GM23338 (cell line): ENCODE measurements around the gene ZMYND19. TPM values are rescaled to one million over a fixed set of nuclear protein-coding genes. Genes with fewer than 3 reads are reported as not detected.

Source experiments
- ATAC-seq: fragments of 200-7000 bp; cut with Tn5 transposase; 3 replicates; pipeline ENCODE4 v1.9.1; 2020
- DNase-seq: peaks from one replicate; pipeline ENCODE4 v3.0.0-alpha.2; 2015; ENCODE audit warnings: low spot score
- H2AFZ ChIP-seq: fragments of 200-600 bp; sonication (generic); 2 replicates; pipeline ENCODE4 v1.8.0; 2016; ENCODE audit warnings: antibody characterized with exemption, mild to moderate bottlenecking, moderate library complexity
- H3F3A ChIP-seq: fragments of 200-600 bp; sonication (generic); replicated peaks from 2 replicates; pipeline ENCODE4 v1.8.0; 2017; ENCODE audit warnings: antibody characterized with exemption, mixed run types, low read depth
- H3K27ac ChIP-seq: fragments of 200-600 bp; sonication (generic); 2 replicates; pipeline ENCODE4 v1.6.1; 2016; ENCODE audit warnings: low read depth
- H3K27me3 ChIP-seq: fragments of 200-600 bp; sonication (generic); 2 replicates; pipeline ENCODE4 v1.8.0; 2016; ENCODE audit warnings: mild to moderate bottlenecking, mixed run types, moderate library complexity; ENCODE audit not compliant: insufficient read depth
- H3K36me3 ChIP-seq: fragments of 200-600 bp; sonication (generic); 2 replicates; pipeline ENCODE4 v1.8.0; 2016; ENCODE audit warnings: mild to moderate bottlenecking; ENCODE audit not compliant: insufficient read depth
- H3K4me1 ChIP-seq: fragments of 200-600 bp; sonication (generic); 2 replicates; pipeline ENCODE4 v1.8.0; 2016; ENCODE audit warnings: mild to moderate bottlenecking, moderate library complexity; ENCODE audit not compliant: insufficient read depth
- H3K4me2 ChIP-seq: fragments of 200-600 bp; sonication (generic); 2 replicates; pipeline ENCODE4 v1.7.1; 2017; ENCODE audit warnings: mixed run types
- H3K4me3 ChIP-seq: fragments of 200-600 bp; sonication (generic); 2 replicates; pipeline ENCODE4 v1.6.1; 2016; ENCODE audit warnings: mixed run types
- H3K79me2 ChIP-seq: fragments of 200-600 bp; sonication (generic); replicated peaks from 2 replicates; pipeline ENCODE4 v1.8.0; 2017; ENCODE audit warnings: mild to moderate bottlenecking; ENCODE audit not compliant: insufficient read depth
- H3K9me2 ChIP-seq: fragments of 200-600 bp; sonication (generic); 2 replicates; pipeline ENCODE4 v1.8.0; 2017; ENCODE audit not compliant: insufficient read depth
- H4K20me1 ChIP-seq: fragments of 200-600 bp; sonication (generic); replicated peaks from 2 replicates; pipeline ENCODE4 v1.8.0; 2017; ENCODE audit warnings: mild to moderate bottlenecking; ENCODE audit not compliant: insufficient read depth
- H3K27ac Mint-ChIP-seq: 2 replicates; pipeline ENCODE4 v1.8.0; 2020; ENCODE audit warnings: inconsistent platforms, mild to moderate bottlenecking, moderate library complexity, mixed read lengths
- H3K27me3 Mint-ChIP-seq: 3 replicates; pipeline ENCODE4 v1.8.0; 2022; ENCODE audit warnings: low read depth, mild to moderate bottlenecking, moderate library complexity, mixed read lengths, inconsistent platforms; ENCODE audit not compliant: insufficient read depth, poor library complexity
- H3K36me3 Mint-ChIP-seq: 3 replicates; pipeline ENCODE4 v1.8.0; 2021; ENCODE audit warnings: low read depth, mild to moderate bottlenecking, inconsistent platforms, moderate library complexity, mixed read lengths
- H3K4me1 Mint-ChIP-seq: 3 replicates; pipeline ENCODE4 v1.8.0; 2020; ENCODE audit warnings: mild to moderate bottlenecking, inconsistent platforms, mixed read lengths
- H3K4me3 Mint-ChIP-seq: 3 replicates; pipeline ENCODE4 v1.8.0; 2021; ENCODE audit warnings: moderate library complexity, mild to moderate bottlenecking, inconsistent platforms, mixed read lengths
- H3K9me3 Mint-ChIP-seq: 3 replicates; pipeline ENCODE4 v1.8.0; 2020; ENCODE audit warnings: moderate library complexity, mild to moderate bottlenecking, inconsistent platforms, mixed read lengths
- CREB1 ChIP-seq: fragments of 250-450 bp; sonication (Bioruptor Pico); IDR thresholded peaks from 2 replicates; pipeline ENCODE4 v1.5.0; 2020; ENCODE audit warnings: low read depth, mild to moderate bottlenecking, moderate library complexity
- CTCF ChIP-seq, 2 experiments: fragments of 200-600 bp in 1 of 2; sonication (generic) in 1 of 2; conservative IDR thresholded peaks; 2 replicates each; pipeline versions ENCODE4 v1.5.1 to v1.6.1; 2016 to 2017; ENCODE audit warnings: antibody characterized with exemption in 2 of 2, low read depth in 2 of 2, mild to moderate bottlenecking in 2 of 2, moderate library complexity in 1 of 2
- ETS1 ChIP-seq: IDR thresholded peaks from 2 replicates; pipeline ENCODE4 v1.6.1; 2016; ENCODE audit warnings: antibody characterized with exemption
- EZH2 ChIP-seq: fragments of 200-600 bp; sonication (generic); IDR thresholded peaks from one replicate; pipeline ENCODE4 v1.8.0; 2017; ENCODE audit warnings: antibody characterized with exemption, mild to moderate bottlenecking, low read depth; ENCODE audit not compliant: unreplicated experiment
- EZH2phosphoT487 ChIP-seq: fragments of 200-600 bp; sonication (generic); IDR thresholded peaks from one replicate; pipeline ENCODE4 v1.8.1; 2018; ENCODE audit warnings: antibody characterized with exemption; ENCODE audit not compliant: unreplicated experiment
- JUNB ChIP-seq: IDR thresholded peaks from one replicate; pipeline ENCODE4 v1.6.1; 2016; ENCODE audit warnings: antibody characterized with exemption; ENCODE audit not compliant: unreplicated experiment
- NANOG ChIP-seq: IDR thresholded peaks from 2 replicates; pipeline ENCODE4 v1.6.1; 2016; ENCODE audit warnings: antibody characterized with exemption, borderline replicate concordance
- POLR2AphosphoS5 ChIP-seq: IDR thresholded peaks from 2 replicates; pipeline ENCODE4 v1.6.1; 2016; ENCODE audit warnings: antibody characterized with exemption, low read depth
- REST ChIP-seq: IDR thresholded peaks from one replicate; pipeline ENCODE4 v1.6.1; 2018; ENCODE audit warnings: antibody characterized with exemption; ENCODE audit not compliant: unreplicated experiment
- STAT1 ChIP-seq: IDR thresholded peaks from one replicate; pipeline ENCODE4 v1.6.1; 2016; ENCODE audit warnings: antibody characterized with exemption; ENCODE audit not compliant: unreplicated experiment
- ZNF114 ChIP-seq: fragments of 250-450 bp; sonication (Bioruptor Pico); IDR thresholded peaks from 2 replicates; pipeline ENCODE4 v1.5.0; 2020; ENCODE audit warnings: mild to moderate bottlenecking, moderate library complexity
- ZNF331 ChIP-seq: fragments of 250-450 bp; sonication (Bioruptor Pico); IDR thresholded peaks from 2 replicates; pipeline ENCODE4 v1.5.0; 2020; ENCODE audit warnings: low read depth, mild to moderate bottlenecking, moderate library complexity
- ZNF462 ChIP-seq: fragments of 250-450 bp; sonication (Bioruptor Pico); IDR thresholded peaks from 2 replicates; pipeline ENCODE4 v1.5.0; 2020; ENCODE audit warnings: mild to moderate bottlenecking, moderate library complexity
- polyA plus RNA-seq: library from polyadenylated mRNA; unstranded; fragments of >200 nt; fragmentation: Nextera tagmentation; extraction: Ambion mirVana; gene quantifications from 2 replicates; pipeline ENCODE4 v1.2.1, GENCODE V29; 2016
- total RNA-seq: library from RNA; depleted of rRNA; stranded (reverse); fragments of >200 nt; shearing (Covaris generic); gene quantifications from 2 replicates; pipeline ENCODE4 v1.2.3, GENCODE V29; 2014

ZMYND19 gene
- total and polyA plus RNA-seq, 2 experiments from 2014 or later: 25.8 to 58.5 TPM

- Histone ChIP-seq H3K9me2 (no peaks in the 10 kb centered on the region), H3K4me1 (peaks cover 3% of the 10 kb centered on the region; the same call in 1 of the 2 replicates), H3F3A (no peaks in the 10 kb centered on the region; the same call in 1 of the 2 replicates), H3K27ac (0 out of 2 replicates have a peak overlapping the region, but pooled peaks have one; percentile 39), H3K36me3 (no peaks in the 10 kb centered on the region), H4K20me1 (peaks cover 78% of the 10 kb centered on the region), H3K4me3 (no peak overlapping the region), H3K4me2 (no peak overlapping the region), H3K79me2 (peaks cover 100% of the 10 kb centered on the region), H2AFZ (no peak overlapping the region), H3K27me3 (no peaks in the 10 kb centered on the region)
- DNase-seq (no peak), ATAC-seq (no peak)
- Mint-ChIP-seq H3K27me3 (peaks cover 3% of the 10 kb centered on the region), H3K27ac (no peak overlapping the region), H3K4me3 (no peak overlapping the region), H3K9me3 (no peaks in the 10 kb centered on the region), H3K36me3 (peaks cover 7% of the 10 kb centered on the region), H3K4me1 (peaks cover 12% of the 10 kb centered on the region)
- no peak for TF ChIP-seq POLR2AphosphoS5
- TF ChIP-seq REST: no peak
- no peak for TF ChIP-seq ETS1
- TF ChIP-seq ZNF331 (CRISPR knock-in tag): no peak
- no peak for TF ChIP-seq CTCF (conservative IDR thresholded peaks at IDR 0.05; ENCODE audit: low read depth in 2 of 2)
- TF ChIP-seq ZNF114 (CRISPR knock-in tag): no peak
- no peak for TF ChIP-seq EZH2
- no peak for TF ChIP-seq JUNB
- TF ChIP-seq CREB1 (CRISPR knock-in tag): no peak
- no peak for TF ChIP-seq NANOG
- TF ChIP-seq EZH2phosphoT487: no peak
- no peak for TF ChIP-seq ZNF462 (CRISPR knock-in tag)
- TF ChIP-seq STAT1: no peak
Observed at GRCh38 chr9:137638680-137639079, 48.4 kb upstream of the ZMYND19 start.
